Vagina (tissue), 2 donors: ENCODE results near the gene KIR3DL1. TPM values are rescaled to one million over a fixed set of nuclear protein-coding genes. Genes with fewer than 3 reads are reported as not detected.
"Not testable (repeated sequence)": the region's sequence is repeated elsewhere in the genome, so short reads cannot be mapped to it uniquely, and the experiment has no call there.

Experiments
- DNase-seq, 2 donors: peaks; one replicate each; pipeline ENCODE4 v3.0.0-alpha.2; 2017; ENCODE audit errors: extremely low spot score in 2 of 2
- H3K27ac ChIP-seq: fragments of 200-600 bp; sonication (generic); one replicate; pipeline ENCODE4 v1.5.1; 2019
- H3K27me3 ChIP-seq: fragments of 200-600 bp; sonication (generic); one replicate; pipeline ENCODE4 v1.5.1; 2019
- H3K36me3 ChIP-seq, 2 donors: fragments of 200-600 bp; sonication (generic); one replicate each; pipeline ENCODE4 v1.5.1; 2017 to 2019
- H3K4me1 ChIP-seq: fragments of 200-600 bp; sonication (generic); one replicate; pipeline ENCODE4 v1.5.1; 2019
- H3K4me3 ChIP-seq, 2 donors: fragments of 200-600 bp; sonication (generic); 1 replicate in 1 of 2; 2 replicates in 1 of 2; pipeline ENCODE4 v1.5.1; 2016 to 2019
- H3K9me3 ChIP-seq: fragments of 200-600 bp; sonication (generic); one replicate; pipeline ENCODE4 v1.5.1; 2019
- CTCF ChIP-seq, 3 experiments: fragments of 450-650 bp in 2 of 3; fragments of 200-600 bp in 1 of 3; sonication (generic) in 1 of 3; IDR thresholded peaks; one replicate each; pipeline ENCODE4 v1.5.1; 2017 to 2019; ENCODE audit warnings: antibody characterized with exemption in 3 of 3, mild to moderate bottlenecking in 2 of 3, moderate library complexity in 2 of 3
- POLR2A ChIP-seq, 2 donors: fragments of 450-650 bp; IDR thresholded peaks; one replicate each; pipeline ENCODE4 v1.6.1; 2017; ENCODE audit warnings: antibody characterized with exemption in 2 of 2, mild to moderate bottlenecking in 2 of 2, moderate library complexity in 2 of 2
- POLR2AphosphoS5 ChIP-seq, 2 donors: sonication (generic); formaldehyde crosslinking; IDR thresholded peaks; one replicate each; pipeline ENCODE4 v1.9.0; 2017; ENCODE audit warnings: antibody characterized with exemption in 2 of 2, mild to moderate bottlenecking in 2 of 2, low read depth in 1 of 2; ENCODE audit not compliant: insufficient read depth in 1 of 2
- intact Hi-C: fragments of 100-400 bp; cut with DNase I; formaldehyde crosslinking; loops from one replicate; pipeline ENCODE4 v1.15.1; 2023
- total RNA-seq: library from RNA; depleted of rRNA; stranded (reverse); fragments of >200 nt; gene quantifications from one replicate; pipeline ENCODE4 v1.2.3, GENCODE V29; 2016

Gene KIR3DL1
- total RNA-seq, 1 donor from 2014 or later = not detected

- Histone ChIP-seq H3K4me1 (no peaks in the 10 kb centered on the region), H3K4me3 (no peak overlapping the region), H3K36me3 (no peaks in the 10 kb centered on the region), H3K27me3 (no peaks in the 10 kb centered on the region), H3K9me3 (no peaks in the 10 kb centered on the region), H3K27ac (no peak overlapping the region)
- no peak for TF ChIP-seq POLR2AphosphoS5 (IDR thresholded peaks at IDR 0.05; ENCODE audit: insufficient read depth in 1 of 2, low read depth in 1 of 2)
- TF ChIP-seq POLR2A (IDR thresholded peaks at IDR 0.05) = no peak
- TF ChIP-seq CTCF (IDR thresholded peaks at IDR 0.05) = no peak
- intact Hi-C loops = no loop called here
- DNase-seq = no peak
Measured at GRCh38 chr19:54817670-54818536, 1.6 kb downstream of the KIR3DL1 start.

GRCh38 chr19:54824416-54824815 is 8.1 kb downstream of the KIR3DL1 start:
- H3K36me3 ChIP-seq = not testable (repeated sequence)

GRCh38 chr19:54825326-54825725 is 9.1 kb downstream of the KIR3DL1 start:
- intact Hi-C loops, H3K4me3 ChIP-seq, DNase-seq, H3K27ac ChIP-seq, H3K27me3 ChIP-seq, H3K36me3 ChIP-seq, H3K4me1 ChIP-seq, H3K9me3 ChIP-seq: not testable (repeated sequence)

More at GRCh38 chr19:54824416-54824815, 8.1 kb downstream of the KIR3DL1 start:
- H3K27me3 ChIP-seq, intact Hi-C loops, H3K4me1 ChIP-seq, H3K9me3 ChIP-seq, H3K27ac ChIP-seq, DNase-seq, H3K4me3 ChIP-seq: not testable (repeated sequence)

GRCh38 chr19:54828064-54828463 is 11.8 kb downstream of the KIR3DL1 start:
- H3K4me3 ChIP-seq, H3K36me3 ChIP-seq, H3K27ac ChIP-seq, H3K9me3 ChIP-seq, H3K27me3 ChIP-seq, intact Hi-C loops, DNase-seq, H3K4me1 ChIP-seq: not testable (repeated sequence)

- H3K36me3 ChIP-seq, H3K9me3 ChIP-seq, H3K27me3 ChIP-seq, H3K27ac ChIP-seq, intact Hi-C loops, H3K4me3 ChIP-seq, H3K4me1 ChIP-seq, DNase-seq: not testable (repeated sequence)
Measured at GRCh38 chr19:54832496-54832895, 16.2 kb downstream of the KIR3DL1 start, which contains the start of gene KIR2DS4. Gene KIR2DS4, plus strand, starts transcription at chr19:54832676.

GRCh38 chr19:54835126-54835525 is 18.9 kb downstream of the KIR3DL1 start:
- DNase-seq, intact Hi-C loops: not testable (repeated sequence)

GRCh38 chr19:54837522-54837921 is 21.3 kb downstream of the KIR3DL1 start:
- H3K4me3 ChIP-seq, H3K27ac ChIP-seq, H3K4me1 ChIP-seq, H3K9me3 ChIP-seq, intact Hi-C loops, DNase-seq, H3K27me3 ChIP-seq, H3K36me3 ChIP-seq: not testable (repeated sequence)

More at GRCh38 chr19:54835126-54835525, 18.9 kb downstream of the KIR3DL1 start:
- H3K27me3 ChIP-seq, H3K4me3 ChIP-seq, H3K9me3 ChIP-seq, H3K36me3 ChIP-seq, H3K4me1 ChIP-seq, H3K27ac ChIP-seq: not testable (repeated sequence)

- H3K9me3 ChIP-seq, intact Hi-C loops, DNase-seq, H3K4me1 ChIP-seq, H3K4me3 ChIP-seq, H3K27me3 ChIP-seq, H3K27ac ChIP-seq, H3K36me3 ChIP-seq: not testable (repeated sequence)
Measured at GRCh38 chr19:54843171-54843570, 26.9 kb downstream of the KIR3DL1 start.

- H3K27ac ChIP-seq, H3K36me3 ChIP-seq, H3K27me3 ChIP-seq, H3K9me3 ChIP-seq, H3K4me1 ChIP-seq, intact Hi-C loops, H3K4me3 ChIP-seq, DNase-seq: not testable (repeated sequence)
Measured at GRCh38 chr19:54850061-54850640, 33.9 kb downstream of the KIR3DL1 start, which contains the start of gene KIR3DL2. Gene KIR3DL2, plus strand, starts transcription at chr19:54850443. Its CDS starts 33 bp downstream, at chr19:54850476.
